Right cardiac atrium (tissue), 5 donors: ENCODE measurements around the gene YJEFN3. TPM values are rescaled to one million over a fixed set of nuclear protein-coding genes. Genes with fewer than 3 reads are reported as not detected.

Source experiments
- ATAC-seq, 2 donors: fragments of 200-7000 bp; cut with Tn5 transposase; one replicate each; pipeline versions ENCODE4 v1.8.0 to v1.9.1; 2020; ENCODE audit warnings: moderate library complexity in 2 of 2, mild to moderate bottlenecking in 1 of 2
- DNase-seq, 3 donors: peaks; one replicate each; pipeline ENCODE4 v3.0.0-alpha.2; 2020
- H3K27ac ChIP-seq: one replicate; pipeline ENCODE4 v1.5.1; 2013; ENCODE audit warnings: mild to moderate bottlenecking, low read length, control low read depth, moderate library complexity
- H3K27me3 ChIP-seq: one replicate; pipeline ENCODE4 v1.6.1; 2013; ENCODE audit not compliant: control insufficient read depth, insufficient read depth
- H3K4me1 ChIP-seq: one replicate; pipeline ENCODE4 v1.6.1; 2013; ENCODE audit warnings: low read length; ENCODE audit not compliant: control insufficient read depth, insufficient read depth
- H3K4me3 ChIP-seq: one replicate; pipeline ENCODE4 v1.5.1; 2013; ENCODE audit warnings: low read length, control low read depth
- H3K9me3 ChIP-seq: one replicate; pipeline ENCODE4 v1.6.1; 2013; ENCODE audit warnings: low read length; ENCODE audit not compliant: control insufficient read depth
- WGBS: extraction: QIAGEN DNeasy Blood & Tissue Kit; methylation state at CpG from one replicate; pipeline ENCODE4 v1.1.7; 2013; 5-methylcytosine and 5-hydroxymethylcytosine counted together
- intact Hi-C, 4 donors: fragments of 100-400 bp; cut with DNase I; formaldehyde crosslinking; loops; one replicate each; pipeline versions ENCODE4 v1.11.0 to v1.14.0; 2022 to 2023
- polyA plus RNA-seq: library from polyadenylated mRNA; stranded (reverse); fragments of 200-250 nt; gene quantifications from one replicate; pipeline ENCODE4 v1.2.3, GENCODE V29; 2013
- total RNA-seq, 4 donors: library from RNA; stranded (reverse); fragmentation: NEBNext Ultra II Directional; extraction: Animal tissue kit (Norgen Biotek cat#: 25700); gene quantifications; one replicate each; pipeline ENCODE4 v1.2.1, GENCODE V29; 2021
- donor health status: healthy with polysubstance abuse.
- donor health status: DM: no; HTN: yes; CAD: no.
- donor health status: DM: no; HTN: no; CAD: no.
- donor health status: DM: no; HTN: yes; CAD: no; lungs with severe emphysema.
- donor health status: DM: yes; HTN: yes; CAD: no.

YJEFN3 gene
- total and polyA plus RNA-seq, 5 donors: 1.3 to 4.3 (median 1.7) TPM

DNA sequence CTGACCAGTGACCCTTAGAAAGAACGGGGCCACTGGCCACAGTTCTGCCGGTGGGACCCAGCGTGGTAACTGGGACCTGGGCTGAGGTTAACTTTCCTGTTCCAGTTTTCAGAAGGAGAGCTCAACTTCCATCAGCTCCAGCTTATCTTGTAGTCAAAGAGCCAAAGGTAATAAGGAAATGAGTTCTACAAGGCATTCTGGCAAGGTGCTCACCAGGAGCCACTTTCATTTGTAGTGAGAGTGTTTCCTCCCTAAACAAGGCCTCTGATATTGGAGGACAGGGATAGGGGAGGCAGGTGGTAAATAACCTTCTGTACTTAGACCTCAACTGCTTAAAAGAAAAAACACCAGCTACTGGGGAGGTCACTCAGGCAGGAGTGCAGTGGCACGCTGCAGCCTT, 51.7 kb downstream of the YJEFN3 start:
- WGBS: 88% methylated on average over 4 of the region's 4 CpGs
- intact Hi-C loops: no loop called here
- H3K4me3 ChIP-seq: no peak overlapping the region

GRCh38 chr19:19581391-19581790, 52.7 kb downstream of the YJEFN3 start:
- DNase-seq (no peak), ATAC-seq (peak; percentile 12 to 69)
- WGBS: 76% methylated on average over 13 of the region's 13 CpGs

More for the DNA sequence above, 51.7 kb downstream of the YJEFN3 start:
- no peak overlapping the region for H3K27ac ChIP-seq
- ATAC-seq (no peak), DNase-seq (no peak)
- no peaks in the 10 kb centered on the region for H3K9me3 ChIP-seq
- no peaks in the 10 kb centered on the region for H3K27me3 ChIP-seq
- no peaks in the 10 kb centered on the region for H3K4me1 ChIP-seq

GRCh38 chr19:19582471-19582870, 53.8 kb downstream of the YJEFN3 start:
- intact Hi-C loops: no loop called here
- no peak for ATAC-seq
- Histone ChIP-seq H3K27me3 (no peaks in the 10 kb centered on the region), H3K27ac (no peak overlapping the region), H3K4me3 (no peak overlapping the region), H3K9me3 (no peaks in the 10 kb centered on the region), H3K4me1 (no peaks in the 10 kb centered on the region)
- no peak for DNase-seq
- WGBS: 82% methylated on average over 6 of the region's 6 CpGs

More at GRCh38 chr19:19581391-19581790, 52.7 kb downstream of the YJEFN3 start:
- no peak overlapping the region for H3K27ac ChIP-seq
- H3K9me3 ChIP-seq: no peaks in the 10 kb centered on the region
- no peak overlapping the region for H3K4me3 ChIP-seq
- no peaks in the 10 kb centered on the region for H3K27me3 ChIP-seq
- intact Hi-C loops: no loop called here
- no peaks in the 10 kb centered on the region for H3K4me1 ChIP-seq

GRCh38 chr19:19584356-19584755, 55.6 kb downstream of the YJEFN3 start:
- Histone ChIP-seq H3K4me1 (no peaks in the 10 kb centered on the region), H3K27ac (no peak overlapping the region), H3K27me3 (no peaks in the 10 kb centered on the region), H3K9me3 (no peaks in the 10 kb centered on the region), H3K4me3 (no peak overlapping the region)
- intact Hi-C loops: no loop called here
- ATAC-seq (no peak), DNase-seq (no peak)
- 89% methylated on average over 6 of the region's 6 CpGs for WGBS

Other genes with a start within 250 kb of the YJEFN3 start
- gene SUGP1, start 208.4 kb upstream of the YJEFN3 start, total RNA-seq: 10 to 100 TPM; 34.8 to 44.9 (median 41.5) TPM
- gene SUGP1, start 208.4 kb upstream of the YJEFN3 start, polyA plus RNA-seq: 27.4 TPM
- 10 to 100 TPM; 26.5 to 36.2 (median 32.2) TPM for gene MAU2, start 208.1 kb upstream of the YJEFN3 start, total RNA-seq
- 20.5 TPM for gene MAU2, start 208.1 kb upstream of the YJEFN3 start, polyA plus RNA-seq
- gene GATAD2A, start 123.2 kb upstream of the YJEFN3 start, total RNA-seq: 10 to 100 TPM; 31.4 to 53.9 (median 36.0) TPM
- gene GATAD2A, start 123.2 kb upstream of the YJEFN3 start, polyA plus RNA-seq: 12.2 TPM
- gene TSSK6, start 13.4 kb upstream of the YJEFN3 start, total RNA-seq: under 1 TPM; 0.28 to 0.97 (median 0.82) TPM
- 0.77 TPM for gene TSSK6, start 13.4 kb upstream of the YJEFN3 start, polyA plus RNA-seq
- 1,000 to 10,000 TPM in 1 of 4 donors, 100 to 1,000 TPM in 3; 785 to 1,013 (median 850) TPM for gene NDUFA13, start 12.7 kb upstream of the YJEFN3 start, total RNA-seq
- 1,226 TPM for gene NDUFA13, start 12.7 kb upstream of the YJEFN3 start, polyA plus RNA-seq
- gene CILP2, start 9.4 kb downstream of the YJEFN3 start, total RNA-seq: under 1 TPM; 0.08 to 0.39 (median 0.22) TPM
- 0.05 TPM for gene CILP2, start 9.4 kb downstream of the YJEFN3 start, polyA plus RNA-seq
- gene PBX4, start 89.8 kb downstream of the YJEFN3 start, total RNA-seq: under 1 TPM in 1 of 4 donors, not detected in 3; 0.56 TPM
- gene PBX4, start 89.8 kb downstream of the YJEFN3 start, polyA plus RNA-seq: 0.36 TPM
- gene LPAR2, start 99.3 kb downstream of the YJEFN3 start, total RNA-seq: 1 to 10 TPM in 2 of 4 donors, under 1 TPM in 2; 0.57 to 3.0 (median 1.2) TPM
- 1.1 TPM for gene LPAR2, start 99.3 kb downstream of the YJEFN3 start, polyA plus RNA-seq
- gene GMIP, start 114.7 kb downstream of the YJEFN3 start, total RNA-seq: 1 to 10 TPM; 3.1 to 6.3 (median 5.3) TPM
- 2.3 TPM for gene GMIP, start 114.7 kb downstream of the YJEFN3 start, polyA plus RNA-seq
- 10 to 100 TPM; 21.7 to 28.0 (median 23.6) TPM for gene ATP13A1, start 134.8 kb downstream of the YJEFN3 start, total RNA-seq
- gene ATP13A1, start 134.8 kb downstream of the YJEFN3 start, polyA plus RNA-seq: 16.7 TPM
- 1 to 10 TPM; 3.1 to 5.9 (median 5.0) TPM for gene ZNF101, start 139.9 kb downstream of the YJEFN3 start, total RNA-seq
- 3.1 TPM for gene ZNF101, start 139.9 kb downstream of the YJEFN3 start, polyA plus RNA-seq
- gene ZNF14, start 204.2 kb downstream of the YJEFN3 start, total RNA-seq: 1 to 10 TPM; 4.4 to 5.8 (median 5.3) TPM
- 3.5 TPM for gene ZNF14, start 204.2 kb downstream of the YJEFN3 start, polyA plus RNA-seq